Measurements from ENCODE around the gene NIT1.

The NIT1 gene

DNA sequence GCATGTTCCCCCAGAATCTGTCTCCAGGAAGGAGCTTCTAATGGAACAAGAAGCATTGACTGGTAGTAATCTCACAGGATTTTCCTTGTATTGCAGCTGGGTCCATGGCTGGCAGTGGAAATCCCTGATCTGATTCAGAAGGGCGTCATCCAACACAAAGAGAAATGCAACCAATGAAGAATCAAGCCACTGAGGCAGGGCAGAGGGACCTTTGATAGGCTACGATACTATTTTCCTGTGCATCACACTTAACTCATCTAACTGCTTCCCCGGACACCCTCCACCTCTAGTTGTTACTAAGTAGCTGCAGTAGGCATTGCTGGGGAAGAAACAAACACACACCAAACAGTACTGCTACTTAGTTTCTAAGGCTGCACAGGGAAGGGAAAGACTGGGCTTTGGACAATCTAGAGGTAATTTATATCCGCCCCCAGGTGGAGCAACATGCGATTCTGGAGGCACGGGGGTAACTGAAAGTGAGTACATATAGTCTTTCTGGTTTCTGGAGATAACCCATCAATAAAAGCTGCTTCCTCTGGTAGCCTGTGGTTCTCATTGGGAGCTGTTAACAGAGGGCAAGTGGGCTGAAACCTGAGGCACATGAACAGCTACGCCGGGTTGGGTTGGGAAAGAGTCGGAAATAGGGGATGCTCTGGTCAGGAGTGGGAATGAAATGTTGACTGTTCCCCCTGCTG lies 40.6 kb downstream of the NIT1 start:
- no peak for DNase-seq

DNA sequence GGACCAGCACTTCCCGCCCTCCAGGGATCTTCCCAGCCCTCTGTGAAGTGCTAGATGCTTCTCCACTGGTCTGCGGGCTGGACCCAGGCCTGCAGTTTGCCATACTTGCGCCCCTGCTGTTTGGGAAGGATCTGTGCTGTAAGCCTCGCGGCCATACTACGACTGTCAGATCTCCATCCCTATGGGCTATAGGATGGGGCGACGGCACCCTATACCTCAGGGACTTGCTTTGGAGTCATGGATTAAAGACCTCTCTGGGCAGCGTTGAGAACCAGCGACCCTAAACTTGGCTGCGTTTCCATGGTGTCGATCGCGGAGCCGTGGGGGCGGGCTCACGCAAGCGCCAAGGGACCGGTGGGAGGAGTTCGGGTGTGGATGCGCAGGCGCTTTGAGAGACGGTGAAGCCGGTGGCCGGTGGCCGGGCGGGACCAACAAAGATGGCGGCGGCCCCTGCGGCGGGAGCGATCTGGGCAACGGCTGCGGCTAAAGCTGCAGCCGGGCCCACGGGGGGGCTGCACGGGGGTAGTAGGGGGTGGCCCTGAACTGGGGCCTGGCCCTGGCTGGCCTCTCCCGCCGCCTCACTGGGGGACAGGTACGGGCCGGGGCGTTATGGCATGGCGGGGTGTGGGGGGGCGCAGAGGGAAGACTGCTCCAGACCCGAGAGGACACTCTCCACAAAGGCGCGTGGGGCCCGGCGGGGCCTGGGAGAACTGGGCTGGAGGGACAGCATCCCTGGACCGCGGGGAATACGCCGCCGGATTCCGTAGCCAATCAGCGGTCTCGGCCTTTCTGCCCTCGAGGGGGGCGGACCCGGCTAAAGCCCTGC lies 41.4 kb downstream of the NIT1 start, which contains the start of gene USP21:
TSS of gene USP21 (plus strand) at position 414 of the 826 bp plus-strand sequence. CDS start 1,141 bp downstream, outside the sequence.
- peak; percentile 93 for DNase-seq

DNA sequence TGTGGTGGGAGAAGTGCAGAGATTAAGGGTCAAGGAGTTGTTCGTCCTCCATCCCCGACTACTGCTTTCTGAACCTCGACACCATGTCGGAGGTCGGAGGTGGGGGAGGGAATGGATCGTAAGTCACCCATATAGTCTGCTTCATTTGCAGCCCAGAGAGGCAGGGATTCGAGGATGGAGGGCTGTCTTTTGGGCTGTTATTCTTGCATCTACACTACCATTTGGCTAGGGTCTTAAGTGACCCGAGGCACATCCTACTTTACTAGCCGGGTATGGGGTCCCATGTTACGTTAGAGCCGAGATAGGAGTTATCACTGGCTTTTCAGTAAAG lies 42.0 kb downstream of the NIT1 start:
- DNase-seq = no peak

DNA sequence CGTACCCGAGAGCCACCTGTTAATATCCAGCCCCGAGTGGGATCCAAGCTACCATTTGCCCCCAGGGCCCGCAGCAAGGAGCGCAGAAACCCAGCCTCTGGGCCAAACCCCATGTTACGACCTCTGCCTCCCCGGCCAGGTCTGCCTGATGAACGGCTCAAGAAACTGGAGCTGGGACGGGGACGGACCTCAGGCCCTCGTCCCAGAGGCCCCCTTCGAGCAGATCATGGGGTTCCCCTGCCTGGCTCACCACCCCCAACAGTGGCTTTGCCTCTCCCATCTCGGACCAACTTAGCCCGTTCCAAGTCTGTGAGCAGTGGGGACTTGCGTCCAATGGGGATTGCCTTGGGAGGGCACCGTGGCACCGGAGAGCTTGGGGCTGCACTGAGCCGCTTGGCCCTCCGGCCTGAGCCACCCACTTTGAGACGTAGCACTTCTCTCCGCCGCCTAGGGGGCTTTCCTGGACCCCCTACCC lies 42.8 kb downstream of the NIT1 start:
- no peak for DNase-seq

DNA sequence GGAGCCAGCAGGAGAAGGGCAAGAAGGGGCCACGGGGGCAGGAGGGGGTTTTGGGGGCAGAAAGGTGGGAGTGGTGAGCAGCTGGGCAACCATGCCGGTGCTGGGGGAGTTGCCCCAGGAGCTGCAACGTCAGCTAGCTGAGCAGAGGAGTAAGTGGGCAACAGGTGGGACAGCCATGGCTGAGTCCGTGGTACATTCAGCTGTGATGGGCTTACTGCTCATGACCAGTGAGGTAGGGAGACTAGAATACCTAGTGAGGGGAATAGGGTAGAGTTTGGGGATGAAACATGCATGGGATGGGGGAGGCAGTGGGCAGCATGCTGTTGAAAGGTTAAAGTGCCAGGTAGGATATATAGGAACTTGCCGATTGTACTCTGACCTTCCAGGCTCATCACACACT lies 43.7 kb downstream of the NIT1 start:
- DNase-seq = no peak

DNA sequence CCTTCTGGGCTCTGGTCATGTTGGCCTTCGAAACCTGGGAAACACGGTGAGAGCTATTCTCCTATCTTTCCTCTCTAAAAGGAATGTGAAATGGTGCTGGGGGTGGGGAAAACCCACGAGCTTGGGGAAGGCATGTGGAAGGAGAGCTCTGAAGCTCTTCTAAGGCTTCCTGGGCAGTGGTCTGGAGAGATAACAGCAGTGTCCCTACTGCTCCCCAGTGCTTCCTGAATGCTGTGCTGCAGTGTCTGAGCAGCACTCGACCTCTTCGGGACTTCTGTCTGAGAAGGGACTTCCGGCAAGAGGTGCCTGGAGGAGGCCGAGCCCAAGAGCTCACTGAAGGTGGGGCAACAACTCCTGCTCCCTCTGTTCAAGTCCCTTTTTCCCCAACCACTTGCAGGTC lies 44.1 kb downstream of the NIT1 start:
- no peak for DNase-seq

DNA sequence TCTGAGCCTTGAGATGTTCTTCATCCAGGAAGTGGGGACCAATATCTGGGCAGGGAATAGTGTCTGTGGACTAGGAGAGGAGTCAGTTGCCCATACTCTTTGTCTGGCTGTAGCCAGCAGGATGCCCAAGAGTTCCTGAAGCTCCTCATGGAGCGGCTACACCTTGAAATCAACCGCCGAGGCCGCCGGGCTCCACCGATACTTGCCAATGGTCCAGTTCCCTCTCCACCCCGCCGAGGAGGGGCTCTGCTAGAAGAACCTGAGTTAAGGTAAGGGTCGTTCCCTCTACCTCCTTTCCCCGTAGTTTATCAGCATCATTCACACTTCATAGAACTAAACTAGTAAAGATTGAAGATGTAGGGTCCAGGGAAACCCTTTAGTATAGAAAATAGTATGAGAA lies 44.9 kb downstream of the NIT1 start:
- no peak for DNase-seq

DNA sequence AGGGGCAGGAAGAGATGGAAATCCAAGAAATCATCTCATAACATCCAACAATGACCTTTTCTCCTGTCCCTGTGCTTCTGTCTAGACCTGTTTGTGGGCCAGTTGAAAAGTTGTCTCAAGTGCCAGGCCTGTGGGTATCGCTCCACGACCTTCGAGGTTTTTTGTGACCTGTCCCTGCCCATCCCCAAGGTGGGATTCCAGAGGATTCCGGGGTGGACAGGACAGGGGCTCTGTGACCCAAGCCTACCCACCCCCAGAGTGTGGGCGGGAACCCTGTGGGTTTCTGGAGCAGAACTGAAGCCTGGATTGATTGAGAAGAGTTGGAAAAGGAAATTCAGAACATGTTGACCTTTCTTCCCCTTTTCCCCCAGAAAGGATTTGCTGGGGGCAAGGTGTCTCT lies 45.9 kb downstream of the NIT1 start:
- no peak for DNase-seq

DNA sequence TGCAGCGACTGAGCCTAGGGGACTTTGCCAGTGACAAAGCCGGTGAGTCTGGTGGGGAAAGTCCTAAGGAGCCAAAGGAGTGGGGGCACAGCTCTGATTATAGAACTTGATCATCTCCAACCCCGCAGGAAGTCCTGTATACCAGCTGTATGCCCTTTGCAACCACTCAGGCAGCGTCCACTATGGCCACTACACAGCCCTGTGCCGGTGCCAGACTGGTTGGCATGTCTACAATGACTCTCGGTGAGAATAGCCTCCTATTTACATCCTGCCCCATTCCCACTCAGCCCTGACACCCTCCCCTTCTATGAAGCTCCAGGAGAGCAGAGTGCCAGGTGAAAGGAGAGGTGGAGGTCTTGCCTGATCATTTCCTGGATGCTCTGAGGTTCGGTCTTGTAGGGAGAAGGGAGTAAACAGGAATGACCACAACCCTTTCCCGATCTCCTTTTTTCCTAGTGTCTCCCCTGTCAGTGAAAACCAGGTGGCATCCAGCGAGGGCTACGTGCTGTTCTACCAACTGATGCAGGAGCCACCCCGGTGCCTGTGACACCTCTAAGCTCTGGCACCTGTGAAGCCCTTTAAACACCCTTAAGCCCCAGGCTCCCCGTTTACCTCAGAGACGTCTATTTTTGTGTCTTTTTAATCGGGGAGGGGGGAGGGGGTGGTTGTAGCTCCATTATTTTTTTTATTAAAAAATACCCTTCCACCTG lies 47.2 kb downstream of the NIT1 start:
- DNase-seq = no peak

DNA sequence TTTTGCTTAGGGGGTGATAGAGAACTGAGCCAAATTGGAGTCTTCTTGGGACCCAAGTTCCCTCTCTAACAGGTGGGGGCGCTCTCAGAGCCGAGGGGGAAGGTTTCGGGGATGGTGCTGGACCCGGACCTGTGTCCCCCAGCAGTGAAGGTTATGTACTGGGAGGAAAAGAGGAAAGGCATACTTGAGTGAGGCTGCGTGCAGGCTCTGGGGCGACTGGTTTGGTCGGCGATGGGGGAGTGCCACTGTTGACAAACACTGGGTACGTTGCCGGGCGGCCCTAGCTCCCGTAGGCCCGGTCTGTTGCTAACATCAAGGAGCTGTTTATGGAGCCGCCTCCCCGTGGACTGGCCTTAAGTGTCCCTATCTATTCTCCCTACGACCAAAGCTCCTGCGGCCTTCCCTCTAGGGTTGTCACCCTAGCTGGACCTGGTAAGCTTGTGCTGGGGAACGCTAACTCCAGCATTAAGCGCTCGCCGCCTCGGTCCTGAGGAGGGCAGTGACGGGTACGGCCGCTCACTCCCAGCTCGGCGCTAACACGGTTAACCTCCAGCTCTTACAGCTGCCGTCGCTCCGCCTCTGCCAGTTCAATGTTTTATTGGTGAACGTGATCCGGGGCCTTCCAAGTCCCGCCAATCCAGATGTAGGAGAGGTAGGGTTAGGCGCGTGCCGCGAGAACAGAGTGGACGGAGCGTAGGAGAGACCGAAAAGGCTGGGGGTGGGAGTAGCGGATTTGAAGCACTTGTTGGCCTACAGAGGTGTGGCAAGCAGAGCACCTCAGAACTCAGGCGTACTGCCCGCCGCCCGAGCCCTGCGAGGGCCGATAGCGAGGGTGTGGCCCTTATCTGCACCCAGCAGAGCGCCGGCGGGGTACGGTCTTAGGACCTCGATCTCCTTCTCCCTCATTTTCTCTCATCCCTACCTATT lies 48.1 kb downstream of the NIT1 start, which contains the start of gene PPOX:
TSS of gene PPOX (plus strand) at position 685 of the 927 bp plus-strand sequence. CDS start 422 bp downstream, outside the sequence.
- DNase-seq = peak; percentile 92

DNA sequence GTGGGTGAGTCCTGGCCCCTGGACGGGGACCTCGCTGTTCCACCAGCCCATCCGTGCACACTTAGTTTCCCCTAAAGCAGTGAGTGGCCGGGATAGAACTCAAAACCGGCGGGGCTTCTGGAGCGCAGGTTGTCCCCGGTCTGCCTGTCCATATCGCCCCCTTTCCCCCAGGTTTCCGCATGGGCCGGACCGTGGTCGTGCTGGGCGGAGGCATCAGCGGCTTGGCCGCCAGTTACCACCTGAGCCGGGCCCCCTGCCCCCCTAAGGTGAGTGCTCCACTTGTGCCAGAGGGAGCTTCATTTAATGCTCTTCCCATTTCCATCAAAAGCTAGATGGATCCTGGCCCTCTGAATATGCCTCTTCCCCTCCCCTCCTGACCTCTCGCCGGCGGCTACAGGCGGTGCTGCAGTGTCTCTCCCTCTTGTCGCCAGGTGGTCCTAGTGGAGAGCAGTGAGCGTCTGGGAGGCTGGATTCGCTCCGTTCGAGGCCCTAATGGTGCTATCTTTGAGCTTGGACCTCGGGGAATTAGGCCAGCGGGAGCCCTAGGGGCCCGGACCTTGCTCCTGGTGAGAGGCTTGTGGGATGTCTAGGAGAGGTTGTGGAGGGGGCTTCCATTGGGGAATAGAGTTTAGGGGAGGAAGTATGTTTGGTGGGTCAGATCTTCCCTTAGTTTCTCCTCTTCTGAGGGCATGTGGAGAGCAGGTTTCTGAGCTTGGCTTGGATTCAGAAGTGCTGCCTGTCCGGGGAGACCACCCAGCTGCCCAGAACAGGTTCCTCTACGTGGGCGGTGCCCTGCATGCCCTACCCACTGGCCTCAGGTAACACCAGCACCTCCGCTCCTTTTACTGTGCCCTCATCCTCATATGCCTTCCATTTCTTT lies 49.0 kb downstream of the NIT1 start:
- no peak for DNase-seq

DNA sequence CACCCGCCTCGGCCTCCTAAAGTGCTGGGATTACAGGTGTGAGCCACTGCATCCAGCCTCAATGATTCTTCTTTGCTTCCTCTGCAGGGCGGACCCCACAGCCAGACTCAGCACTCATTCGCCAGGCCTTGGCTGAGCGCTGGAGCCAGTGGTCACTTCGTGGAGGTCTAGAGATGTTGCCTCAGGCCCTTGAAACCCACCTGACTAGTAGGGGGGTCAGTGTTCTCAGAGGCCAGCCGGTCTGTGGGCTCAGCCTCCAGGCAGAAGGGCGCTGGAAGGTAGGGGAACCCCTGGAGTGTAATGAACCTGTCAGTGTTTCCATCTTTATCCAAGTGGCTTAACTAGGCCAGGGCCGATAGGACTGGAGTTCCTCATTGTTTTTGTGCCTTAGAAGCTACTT lies 51.0 kb downstream of the NIT1 start:
- no peak for DNase-seq
